H1 (cell line): ENCODE data around the gene TTL. TPM values are rescaled to one million over a fixed set of nuclear protein-coding genes. Genes with fewer than 3 reads are reported as not detected.

Experiments used
- CTCF ChIA-PET: fragments of 300-600 bp; sonication (Branson Sonifier 250); formaldehyde crosslinking; loops from one replicate; lab custom pipeline; 2021; ENCODE audit not compliant: partially characterized antibody; lab: Charles Lee
- POLR2A ChIA-PET: fragments of 300-600 bp; sonication (Branson Sonifier 250); formaldehyde crosslinking; loops from one replicate; lab custom pipeline; 2021; ENCODE audit warnings: inconsistent platforms; ENCODE audit not compliant: partially characterized antibody; lab: Charles Lee
- DNase-seq, 2 experiments: peaks; one replicate each; pipeline versions ENCODE4 v3.0.0 to v3.0.0-alpha.2; 2010 to 2022; ENCODE audit warnings: low spot score in 2 of 2, low read depth in 1 of 2, mixed read lengths in 1 of 2
- FAIRE-seq: peaks from 2 replicates; lab custom pipeline; 2011; peaks lifted over from hg19 to GRCh38; lab: Jason Lieb, UNC
- H2AFZ ChIP-seq: 2 replicates; pipeline ENCODE4 v1.8.1; 2012; ENCODE audit warnings: low read length, inconsistent platforms
- H2AK5ac ChIP-seq: 2 replicates; pipeline ENCODE4 v1.6.1; 2013; ENCODE audit warnings: low read depth, low read length
- H2BK120ac ChIP-seq: replicated peaks from 2 replicates; pipeline ENCODE3; 2013; ENCODE audit warnings: low read depth, low read length, inconsistent platforms
- H2BK12ac ChIP-seq: 2 replicates; pipeline ENCODE4 v1.6.1; 2013; ENCODE audit warnings: low read depth, low read length
- H2BK15ac ChIP-seq: 2 replicates; pipeline ENCODE4 v1.6.1; 2013; ENCODE audit warnings: low read length
- H2BK20ac ChIP-seq: 2 replicates; pipeline ENCODE4 v1.6.1; 2013; ENCODE audit warnings: low read length
- H2BK5ac ChIP-seq: 2 replicates; pipeline ENCODE4 v1.6.1; 2013; ENCODE audit warnings: low read depth, low read length
- H3K14ac ChIP-seq: 2 replicates; pipeline ENCODE4 v1.6.1; 2013; ENCODE audit warnings: inconsistent platforms; ENCODE audit not compliant: insufficient read length
- H3K18ac ChIP-seq: 2 replicates; pipeline ENCODE4 v1.6.1; 2013; ENCODE audit warnings: low read length; ENCODE audit errors: extremely low read depth
- H3K23ac ChIP-seq: 2 replicates; pipeline ENCODE4 v1.6.1; 2013; ENCODE audit warnings: inconsistent platforms; ENCODE audit not compliant: insufficient read length
- H3K23me2 ChIP-seq: 2 replicates; pipeline ENCODE4 v1.6.1; 2013; ENCODE audit warnings: low read depth, low read length
- H3K27ac ChIP-seq: 2 replicates; pipeline ENCODE4 v1.6.1; 2011; ENCODE audit warnings: low read depth, low read length, inconsistent platforms
- H3K27me3 ChIP-seq, 4 experiments: replicated peaks in 1 of 4; 1 replicate in 1 of 4; 2 replicates in 3 of 4; pipeline versions ENCODE4 v1.6.1 to v1.8.1; 2011 to 2013; ENCODE audit warnings: low read length in 3 of 4, mild to moderate bottlenecking in 3 of 4, inconsistent platforms in 2 of 4, mixed read lengths in 2 of 4, moderate library complexity in 1 of 4; ENCODE audit not compliant: control insufficient read depth in 3 of 4, insufficient read depth in 3 of 4; ENCODE audit errors: extremely low read depth in 1 of 4
- H3K36me3 ChIP-seq, 4 experiments: 2 replicates each; pipeline versions ENCODE4 v1.6.1 to v1.8.1; 2011 to 2013; ENCODE audit warnings: mild to moderate bottlenecking in 4 of 4, low read length in 3 of 4, moderate library complexity in 2 of 4, control low read depth in 1 of 4, inconsistent platforms in 1 of 4; ENCODE audit not compliant: insufficient read depth in 4 of 4, control insufficient read depth in 2 of 4
- H3K4ac ChIP-seq: replicated peaks from 2 replicates; pipeline ENCODE3; 2013; ENCODE audit warnings: low read length, low read depth, mixed read lengths, inconsistent platforms; ENCODE audit not compliant: insufficient read length
- H3K4me1 ChIP-seq, 4 experiments: replicated peaks in 1 of 4; 1 replicate in 1 of 4; 2 replicates in 3 of 4; pipeline versions ENCODE4 v1.6.1 to v1.8.1; 2011 to 2013; ENCODE audit warnings: low read length in 3 of 4, inconsistent platforms in 2 of 4, mixed read lengths in 1 of 4; ENCODE audit not compliant: insufficient read depth in 4 of 4, control insufficient read depth in 3 of 4
- H3K4me2 ChIP-seq, 2 experiments: 2 replicates each; pipeline versions ENCODE4 v1.6.1 to v1.8.1; 2011 to 2013; ENCODE audit warnings: low read depth in 2 of 2, low read length in 2 of 2, control low read depth in 1 of 2, inconsistent platforms in 1 of 2, mild to moderate bottlenecking in 1 of 2; ENCODE audit not compliant: insufficient read depth in 1 of 2
- H3K4me3 ChIP-seq, 4 experiments: fragments of 200-600, 300-600 bp in 1 of 4; sonication (generic), shearing (Covaris generic), sonication (Bioruptor Twin) in 1 of 4; 2 replicates each; pipeline versions ENCODE4 v1.5.1 to v1.8.1; 2011 to 2016; ENCODE audit warnings: low read length in 4 of 4, low read depth in 3 of 4, control low read depth in 2 of 4, inconsistent platforms in 2 of 4, mild to moderate bottlenecking in 2 of 4, mixed read lengths in 1 of 4, moderate library complexity in 1 of 4; ENCODE audit not compliant: insufficient read depth in 2 of 4; ENCODE audit errors: extremely low read depth in 1 of 4
- H3K56ac ChIP-seq: replicated peaks from 2 replicates; pipeline ENCODE3; 2013; ENCODE audit warnings: low read depth, mild to moderate bottlenecking, mixed read lengths, low read length, inconsistent platforms; ENCODE audit not compliant: insufficient read length
- H3K79me1 ChIP-seq: 2 replicates; pipeline ENCODE4 v1.6.1; 2013; ENCODE audit warnings: low read depth, low read length, control low read depth
- H3K79me2 ChIP-seq, 2 experiments: 2 replicates each; pipeline versions ENCODE4 v1.6.1 to v1.8.1; 2012 to 2013; ENCODE audit warnings: low read length in 2 of 2, mild to moderate bottlenecking in 2 of 2, inconsistent platforms in 1 of 2; ENCODE audit not compliant: insufficient read depth in 2 of 2, control insufficient read depth in 1 of 2
- H3K9ac ChIP-seq, 4 experiments: replicated peaks in 1 of 4; 1 replicate in 1 of 4; 2 replicates in 3 of 4; pipeline versions ENCODE4 v1.6.1 to v1.8.1; 2011 to 2013; ENCODE audit warnings: low read depth in 3 of 4, low read length in 3 of 4, control low read depth in 2 of 4, mild to moderate bottlenecking in 2 of 4, moderate library complexity in 2 of 4, inconsistent platforms in 1 of 4; ENCODE audit errors: extremely low read depth in 1 of 4
- H3K9me3 ChIP-seq, 2 experiments: 2 replicates each; pipeline versions ENCODE4 v1.6.1 to v1.8.1; 2012 to 2013; ENCODE audit warnings: mild to moderate bottlenecking in 2 of 2, moderate library complexity in 2 of 2, control low read depth in 1 of 2, inconsistent platforms in 1 of 2, low read depth in 1 of 2, low read length in 1 of 2, mixed read lengths in 1 of 2; ENCODE audit not compliant: insufficient read depth in 2 of 2
- H4K20me1 ChIP-seq, 2 experiments: replicated peaks in 1 of 2; 2 replicates each; pipeline versions ENCODE3 to v1.8.1; 2011 to 2013; ENCODE audit warnings: inconsistent platforms in 2 of 2, low read length in 2 of 2, mild to moderate bottlenecking in 1 of 2; ENCODE audit not compliant: insufficient read depth in 2 of 2, control insufficient read depth in 1 of 2
- H4K5ac ChIP-seq: 2 replicates; pipeline ENCODE4 v1.6.1; 2013; ENCODE audit warnings: low read length, low read depth, mixed read lengths, inconsistent platforms; ENCODE audit not compliant: insufficient read length
- H4K8ac ChIP-seq: 2 replicates; pipeline ENCODE4 v1.8.0; 2013; ENCODE audit warnings: mild to moderate bottlenecking, moderate library complexity, low read length, inconsistent platforms; ENCODE audit not compliant: insufficient read depth; ENCODE audit errors: extremely low read depth
- H4K91ac ChIP-seq: replicated peaks from 2 replicates; pipeline ENCODE3; 2013; ENCODE audit warnings: low read length, mixed read lengths, inconsistent platforms; ENCODE audit not compliant: insufficient read length
- CTCF ChIP-seq, 3 experiments: IDR thresholded peaks; 1 replicate in 2 of 3; 2 replicates in 1 of 3; pipeline versions ENCODE4 v1.5.1 to v1.6.1; 2011; ENCODE audit warnings: low read length in 3 of 3, mild to moderate bottlenecking in 3 of 3, inconsistent platforms in 2 of 3, low read depth in 1 of 3, moderate library complexity in 1 of 3; ENCODE audit not compliant: insufficient read depth in 1 of 3; ENCODE audit errors: control extremely low read depth in 1 of 3
- NRF1 ChIP-seq: IDR thresholded peaks from 2 replicates; pipeline ENCODE4 v1.6.1; 2011; ENCODE audit warnings: mild to moderate bottlenecking, low read depth, low read length, improper control_type of control experiment
- RAD21 ChIP-seq, 2 experiments: IDR thresholded peaks in 1 of 2; conservative IDR thresholded peaks in 1 of 2; 2 replicates each; pipeline ENCODE4 v1.6.1; 2011; ENCODE audit warnings: low read depth in 2 of 2, low read length in 2 of 2, improper control_type of control experiment in 1 of 2, inconsistent platforms in 1 of 2, mild to moderate bottlenecking in 1 of 2, moderate library complexity in 1 of 2
- TBP ChIP-seq: IDR thresholded peaks from 2 replicates; pipeline ENCODE4 v1.6.1; 2011; ENCODE audit warnings: low read depth, low read length, improper control_type of control experiment
- WGBS, 2 experiments: shearing (Covaris generic) in 1 of 2; methylation state at CpG; one replicate each; pipeline versions ENCODE4 v1.1.6 to v1.1.7; 2013 to 2015; ENCODE audit warnings: low lambda C conversion rate in 2 of 2, mixed read lengths in 2 of 2, inconsistent platforms in 1 of 2, low coverage in 1 of 2, missing lambda C conversion rate in 1 of 2; ENCODE audit not compliant: insufficient replicate concordance in 2 of 2, insufficient coverage in 1 of 2, insufficient read length in 1 of 2; ENCODE audit errors: extremely low coverage in 1 of 2, missing lambda C conversion rate in 1 of 2; 5-methylcytosine and 5-hydroxymethylcytosine counted together
- polyA plus RNA-seq, 7 experiments: library from polyadenylated mRNA; depleted of rRNA in 3 of 7; stranded (reverse) in 5 of 7; unstranded in 2 of 7; fragments of >200 nt in 5 of 7; fragments of 200-250 nt in 2 of 7; gene quantifications; 1 replicate in 5 of 7; 2 replicates in 1 of 7; 4 replicates in 1 of 7; pipeline versions ENCODE4 v1.2.1 to v1.2.3, GENCODE V29; 2011 to 2013; ENCODE audit warnings: missing spikeins in 2 of 7, mixed read lengths in 2 of 7
- total RNA-seq: library from RNA; stranded (reverse); fragmentation: NEBNext Ultra II Directional; extraction: Animal tissue kit (Norgen Biotek cat#: 25700); gene quantifications from 2 replicates; pipeline ENCODE4 v1.2.1, GENCODE V29; 2021

The TTL gene
- total and polyA plus RNA-seq, 2 of the 8 experiments (the other 6 are each of a cell fraction or from before 2014, with no cell fraction given), result 17.5 to 57.1 TPM

- no peak overlapping the region for H3K4me2 ChIP-seq
- H3K27ac ChIP-seq, result no peak overlapping the region
- no peak overlapping the region for H3K4me3 ChIP-seq
- no peak for FAIRE-seq
- H3K4me1 ChIP-seq, result peaks cover 0 to 4% (median 2%) of the 10 kb centered on the region in 4 experiments; a peak in 4 of 7 replicates
- no peak overlapping the region for H4K91ac ChIP-seq
- DNase-seq, result no peak
- no peak overlapping the region for H2AFZ ChIP-seq
- H3K23me2 ChIP-seq, result peaks cover 9% of the 10 kb centered on the region; the same call in 1 of the 2 replicates
- H3K18ac ChIP-seq, result no peak overlapping the region
- H2BK120ac ChIP-seq, result no peak overlapping the region
- no peak overlapping the region for H4K8ac ChIP-seq
- no peak overlapping the region for H2BK15ac ChIP-seq
- no peaks in the 10 kb centered on the region for H3K79me1 ChIP-seq
- no peak overlapping the region for H3K14ac ChIP-seq
- H3K9ac ChIP-seq, result no peak overlapping the region
- H3K23ac ChIP-seq, result no peak overlapping the region
- POLR2A ChIA-PET, result interaction anchor here (0.8 kb wide), 1 partner anchor 12 kb away, joined by 4 read pairs; no protein-coding TSS in a partner anchor
- 72% methylated on average over 10 of the region's 10 CpGs; no CpG with 5 or more reads in 1 of the 2 experiments for WGBS, 2 experiments
- no peaks in the 10 kb centered on the region for H4K20me1 ChIP-seq
- no peak overlapping the region for H2BK5ac ChIP-seq
- no peak overlapping the region for H2BK20ac ChIP-seq
- no peak for TF ChIP-seq NRF1
- no peak for TF ChIP-seq TBP
- peak in 2 of 3 experiments; percentile 8 to 39; a peak in 2 of 4 replicates for TF ChIP-seq CTCF (IDR thresholded peaks at IDR 0.05; ENCODE audit: control extremely low read depth in 1 of 3, insufficient read depth in 1 of 3, low read depth in 1 of 3, low read length in 3 of 3)
- TF ChIP-seq RAD21 (IDR thresholded peaks at IDR 0.05 in 1 of 2, conservative IDR thresholded peaks at IDR 0.05 in 1 of 2; ENCODE audit: low read depth in 2 of 2, low read length in 2 of 2), result peak; percentile 34 to 47; a peak in 3 of 4 replicates
- H3K79me2 ChIP-seq, result no peaks in the 10 kb centered on the region
- H3K9me3 ChIP-seq, result no peaks in the 10 kb centered on the region
- H3K27me3 ChIP-seq, result no peaks in the 10 kb centered on the region
- CTCF ChIA-PET, result interaction anchor here (0.6 to 1.9 kb wide), 7 partner anchors 8 to 327 kb away, joined by 3 to 7 read pairs (median 3); partner anchors contain the start of gene ZC3H8
- no peak overlapping the region for H3K56ac ChIP-seq
- no peak overlapping the region for H3K4ac ChIP-seq
- no peak overlapping the region for H4K5ac ChIP-seq
- H2AK5ac ChIP-seq, result no peak overlapping the region
- no peak overlapping the region for H2BK12ac ChIP-seq
- H3K36me3 ChIP-seq, result peaks cover 0 to 4% (median 0%) of the 10 kb centered on the region in 4 experiments; a peak in 2 of 8 replicates
These were observed 100.4 kb downstream of the TTL start for GRCh38 chr2:112582314-112582746.
